GM21390 (cell line): ENCODE data around the gene DNM2.

Source experiments
- ATAC-seq: cut with Tn5 transposase; IDR thresholded peaks from one replicate; pipeline ENCODE4 v1.9.1; 2021; ENCODE audit not compliant: unreplicated experiment

The DNM2 gene

GRCh38 chr19:10769533-10770491 lies 51.9 kb downstream of the DNM2 start:
- ATAC-seq = no peak

- no peak for ATAC-seq
These were observed 56.1 kb downstream of the DNM2 start for GRCh38 chr19:10773969-10774368.

GRCh38 chr19:10774893-10775292 lies 57.0 kb downstream of the DNM2 start:
- no peak for ATAC-seq

- ATAC-seq = no peak
These were observed 59.2 kb downstream of the DNM2 start for GRCh38 chr19:10776900-10777650.

- no peak for ATAC-seq
These were observed 62.5 kb downstream of the DNM2 start for GRCh38 chr19:10780368-10780767.

- ATAC-seq = no peak
These were observed 64.9 kb downstream of the DNM2 start for GRCh38 chr19:10782795-10783194.

GRCh38 chr19:10784257-10784656 lies 66.4 kb downstream of the DNM2 start:
- ATAC-seq = no peak

GRCh38 chr19:10788146-10788545 lies 70.3 kb downstream of the DNM2 start:
- no peak for ATAC-seq

- ATAC-seq = no peak
These were observed 72.0 kb downstream of the DNM2 start for GRCh38 chr19:10789866-10790265.

- no peak for ATAC-seq
These were observed 78.8 kb downstream of the DNM2 start for GRCh38 chr19:10796653-10797052.

GRCh38 chr19:10797078-10797477 lies 79.2 kb downstream of the DNM2 start:
- ATAC-seq = no peak

GRCh38 chr19:10797541-10798256 lies 79.8 kb downstream of the DNM2 start:
- ATAC-seq = no peak

- ATAC-seq = no peak
These were observed 82.6 kb downstream of the DNM2 start for GRCh38 chr19:10800488-10800887.

- ATAC-seq = no peak
These were observed 84.6 kb downstream of the DNM2 start for GRCh38 chr19:10802479-10802878.

GRCh38 chr19:10803252-10803651 lies 85.4 kb downstream of the DNM2 start:
- ATAC-seq = no peak

- no peak for ATAC-seq
These were observed 87.3 kb downstream of the DNM2 start for GRCh38 chr19:10805065-10805757.

- no peak for ATAC-seq
These were observed 87.9 kb downstream of the DNM2 start for GRCh38 chr19:10805758-10806247.

GRCh38 chr19:10808937-10809649 lies 91.2 kb downstream of the DNM2 start:
- ATAC-seq = no peak

- ATAC-seq = no peak
These were observed 91.9 kb downstream of the DNM2 start for GRCh38 chr19:10809651-10810285.
